ENCODE measurements around the gene AP3B1.

Gene AP3B1

GRCh38 chr5:77996943-77997342, 297.6 kb downstream of the AP3B1 start:
- no peak for TF ChIP-seq EZH2phosphoT487 (IDR thresholded peaks at IDR 0.05; ENCODE audit: borderline replicate concordance)
- no peak for TF ChIP-seq CTCF (conservative IDR thresholded peaks at IDR 0.05; ENCODE audit: low read length)
- Histone ChIP-seq H3K4me1 (ENCODE audit: insufficient read depth, low read length, poor library complexity, severe bottlenecking) (peaks cover 6% of the 10 kb centered on the region), H3K27me3 (ENCODE audit: insufficient read depth, low read length, poor library complexity, severe bottlenecking) (no peaks in the 10 kb centered on the region)

GRCh38 chr5:77995793-77996409, 298.6 kb downstream of the AP3B1 start:
- Histone ChIP-seq H3K9me2 (replicated peaks; ENCODE audit: low read depth, low read length) (no peaks in the 10 kb centered on the region), H4K20me1 (ENCODE audit: insufficient read depth, low read length, poor library complexity, severe bottlenecking) (no peaks in the 10 kb centered on the region), H3K4me1 (ENCODE audit: insufficient read depth, low read length, poor library complexity, severe bottlenecking) (peaks cover 6% of the 10 kb centered on the region), H3K4me3 (ENCODE audit: low read length, poor library complexity, severe bottlenecking) (no peak overlapping the region), H3K27me3 (ENCODE audit: insufficient read depth, low read length, poor library complexity, severe bottlenecking) (no peaks in the 10 kb centered on the region), H3K9ac (ENCODE audit: low read depth, low read length, poor library complexity, severe bottlenecking) (no peak overlapping the region), H3K9me3 (ENCODE audit: insufficient read depth, low read depth, low read length) (no peaks in the 10 kb centered on the region), H3K4me2 (ENCODE audit: low read depth, low read length, poor library complexity, severe bottlenecking) (peak overlapping the region; percentile 12), H3K36me3 (ENCODE audit: insufficient read depth, low read length) (no peaks in the 10 kb centered on the region), H3K79me2 (ENCODE audit: insufficient read depth, low read length) (no peaks in the 10 kb centered on the region), H3F3A (ENCODE audit: low read depth) (no peaks in the 10 kb centered on the region), H2AFZ (ENCODE audit: low read length) (no peak overlapping the region)
- TF ChIP-seq EZH2phosphoT487 (IDR thresholded peaks at IDR 0.05; ENCODE audit: borderline replicate concordance) (no peak), CTCF (conservative IDR thresholded peaks at IDR 0.05; ENCODE audit: low read length) (no peak)

More at GRCh38 chr5:77996943-77997342, 297.6 kb downstream of the AP3B1 start:
- H2AFZ ChIP-seq (ENCODE audit: low read length) = no peak overlapping the region
- H3K79me2 ChIP-seq (ENCODE audit: insufficient read depth, low read length) = no peaks in the 10 kb centered on the region
- H4K20me1 ChIP-seq (ENCODE audit: insufficient read depth, low read length, poor library complexity, severe bottlenecking) = no peaks in the 10 kb centered on the region
- no peaks in the 10 kb centered on the region for H3K9me2 ChIP-seq (replicated peaks; ENCODE audit: low read depth, low read length)
- no peak overlapping the region for H3K9ac ChIP-seq (ENCODE audit: low read depth, low read length, poor library complexity, severe bottlenecking)
- no peaks in the 10 kb centered on the region for H3F3A ChIP-seq (ENCODE audit: low read depth)
- H3K4me2 ChIP-seq (ENCODE audit: low read depth, low read length, poor library complexity, severe bottlenecking) = no peak overlapping the region
- no peak overlapping the region for H3K4me3 ChIP-seq (ENCODE audit: low read length, poor library complexity, severe bottlenecking)
- no peaks in the 10 kb centered on the region for H3K9me3 ChIP-seq (ENCODE audit: insufficient read depth, low read depth, low read length)
- no peaks in the 10 kb centered on the region for H3K36me3 ChIP-seq (ENCODE audit: insufficient read depth, low read length)

GRCh38 chr5:77994943-77995342, 299.6 kb downstream of the AP3B1 start:
- Histone ChIP-seq H3K27me3 (ENCODE audit: insufficient read depth, low read length, poor library complexity, severe bottlenecking) (no peaks in the 10 kb centered on the region), H3F3A (ENCODE audit: low read depth) (no peaks in the 10 kb centered on the region), H3K4me1 (ENCODE audit: insufficient read depth, low read length, poor library complexity, severe bottlenecking) (peaks cover 6% of the 10 kb centered on the region), H3K9ac (ENCODE audit: low read depth, low read length, poor library complexity, severe bottlenecking) (no peak overlapping the region), H3K4me3 (ENCODE audit: low read length, poor library complexity, severe bottlenecking) (no peak overlapping the region), H4K20me1 (ENCODE audit: insufficient read depth, low read length, poor library complexity, severe bottlenecking) (no peaks in the 10 kb centered on the region), H3K36me3 (ENCODE audit: insufficient read depth, low read length) (no peaks in the 10 kb centered on the region), H2AFZ (ENCODE audit: low read length) (no peak overlapping the region), H3K4me2 (ENCODE audit: low read depth, low read length, poor library complexity, severe bottlenecking) (peak overlapping the region; percentile 12), H3K9me2 (replicated peaks; ENCODE audit: low read depth, low read length) (no peaks in the 10 kb centered on the region), H3K9me3 (ENCODE audit: insufficient read depth, low read depth, low read length) (no peaks in the 10 kb centered on the region), H3K79me2 (ENCODE audit: insufficient read depth, low read length) (no peaks in the 10 kb centered on the region)
- TF ChIP-seq CTCF (conservative IDR thresholded peaks at IDR 0.05; ENCODE audit: low read length) = no peak
- TF ChIP-seq EZH2phosphoT487 (IDR thresholded peaks at IDR 0.05; ENCODE audit: borderline replicate concordance) = no peak
